Neural cell (in vitro differentiated cells): ENCODE results near the gene PREX1. TPM values are rescaled to one million over a fixed set of nuclear protein-coding genes. Genes with fewer than 3 reads are reported as not detected.

ENCODE experiments used
- H2AFZ ChIP-seq: fragments of 200-600, 300-800 bp; sonication (generic), shearing (Covaris generic); 2 replicates; pipeline ENCODE4 v1.6.0; 2014; ENCODE audit warnings: low read depth, mild to moderate bottlenecking, antibody characterized with exemption, low read length, moderate library complexity
- H3F3A ChIP-seq: fragments of 200-600 bp; shearing (Covaris generic); 2 replicates; pipeline ENCODE4 v1.6.1; 2016; ENCODE audit warnings: mild to moderate bottlenecking, moderate library complexity, mixed read lengths, antibody characterized with exemption, low read length; ENCODE audit not compliant: insufficient read depth, poor library complexity, severe bottlenecking
- H3K27ac ChIP-seq: fragments of 200-600, 300-800 bp; sonication (generic), shearing (Covaris generic); 2 replicates; pipeline ENCODE4 v1.5.1; 2014; ENCODE audit warnings: mild to moderate bottlenecking, low read length, moderate library complexity
- H3K27me3 ChIP-seq: fragments of 300-800, 200-600 bp; sonication (generic), shearing (Covaris generic); 2 replicates; pipeline ENCODE4 v1.6.0; 2014; ENCODE audit warnings: mild to moderate bottlenecking, low read depth, low read length, moderate library complexity; ENCODE audit not compliant: insufficient read depth
- H3K36me3 ChIP-seq: fragments of 300-800, 200-600 bp; sonication (generic), shearing (Covaris generic); 2 replicates; pipeline ENCODE4 v1.5.1; 2014; ENCODE audit warnings: mild to moderate bottlenecking, antibody characterized with exemption, low read length, moderate library complexity; ENCODE audit not compliant: insufficient read depth
- H3K4me2 ChIP-seq: fragments of 300-800, 200-600 bp; sonication (generic), shearing (Covaris generic); 2 replicates; pipeline ENCODE4 v1.6.0; 2014; ENCODE audit warnings: mild to moderate bottlenecking, low read length
- H3K4me3 ChIP-seq: fragments of 300-800, 200-600 bp; sonication (generic), shearing (Covaris generic); 2 replicates; pipeline ENCODE4 v1.5.1; 2014; ENCODE audit warnings: mild to moderate bottlenecking, low read length, moderate library complexity
- H3K79me2 ChIP-seq: fragments of 200-600 bp; shearing (Covaris generic); replicated peaks from 2 replicates; pipeline ENCODE4 v1.6.0; 2014; ENCODE audit warnings: mild to moderate bottlenecking, low read length, moderate library complexity; ENCODE audit not compliant: insufficient read depth
- H3K9ac ChIP-seq: fragments of 300-800, 200-600 bp; sonication (generic), shearing (Covaris generic); 2 replicates; pipeline ENCODE4 v1.6.1; 2016; ENCODE audit warnings: mild to moderate bottlenecking, low read length, mixed read lengths
- H3K9me2 ChIP-seq: fragments of 200-600 bp; shearing (Covaris generic); 2 replicates; pipeline ENCODE4 v1.6.1; 2016; ENCODE audit warnings: mild to moderate bottlenecking, low read length, mixed read lengths; ENCODE audit not compliant: insufficient read depth
- H3K9me3 ChIP-seq: fragments of 200-600, 300-800 bp; sonication (generic), shearing (Covaris generic); 2 replicates; pipeline ENCODE4 v1.6.1; 2016; ENCODE audit warnings: mild to moderate bottlenecking, mixed run types, low read length, moderate library complexity, mixed read lengths
- H4K20me1 ChIP-seq: fragments of 200-600 bp; shearing (Covaris generic); 2 replicates; pipeline ENCODE4 v1.6.1; 2016; ENCODE audit warnings: mild to moderate bottlenecking, mixed run types; ENCODE audit not compliant: insufficient read depth
- EP300 ChIP-seq: fragments of 450-650 bp; conservative IDR thresholded peaks from 2 replicates; pipeline ENCODE4 v1.6.1; 2014; ENCODE audit warnings: antibody characterized with exemption, mild to moderate bottlenecking, moderate library complexity; ENCODE audit not compliant: poor library complexity, severe bottlenecking
- EZH2 ChIP-seq: fragments of 200-600, 300-800 bp; shearing (Covaris generic), sonication (generic); IDR thresholded peaks from 2 replicates; pipeline ENCODE4 v1.6.1; 2014; ENCODE audit warnings: antibody characterized with exemption, low read length, borderline replicate concordance, mild to moderate bottlenecking; ENCODE audit not compliant: insufficient read depth, poor library complexity, severe bottlenecking
- MXI1 ChIP-seq: fragments of 450-650 bp; conservative IDR thresholded peaks from 2 replicates; pipeline ENCODE4 v1.6.1; 2014; ENCODE audit warnings: antibody characterized with exemption, mild to moderate bottlenecking; ENCODE audit not compliant: poor library complexity, severe bottlenecking
- POLR2AphosphoS5 ChIP-seq: IDR thresholded peaks from 2 replicates; pipeline ENCODE4 v1.6.1; 2012
- RAD21 ChIP-seq: fragments of 450-650 bp; conservative IDR thresholded peaks from 2 replicates; pipeline ENCODE4 v1.6.1; 2014; ENCODE audit warnings: antibody characterized with exemption, mild to moderate bottlenecking, moderate library complexity
- REST ChIP-seq: IDR thresholded peaks from 2 replicates; pipeline ENCODE4 v1.6.1; 2012; ENCODE audit warnings: borderline replicate concordance
- SMC3 ChIP-seq: fragments of 450-650 bp; conservative IDR thresholded peaks from 2 replicates; pipeline ENCODE4 v1.6.1; 2014; ENCODE audit warnings: antibody characterized with exemption, mild to moderate bottlenecking, moderate library complexity; ENCODE audit not compliant: poor library complexity
- TAF1 ChIP-seq: IDR thresholded peaks from 2 replicates; pipeline ENCODE4 v1.6.1; 2012; ENCODE audit warnings: low read depth
- polyA plus RNA-seq: library from polyadenylated mRNA; depleted of rRNA; stranded (reverse); fragments of >200 nt; gene quantifications from 2 replicates; pipeline ENCODE4 v1.2.3, GENCODE V29; 2014
- TF ChIP-seq, protein P1 (sequence below): fragments of 450-650 bp; IDR thresholded peaks from 2 replicates; pipeline ENCODE4 v1.5.1; 2014; ENCODE audit warnings: antibody characterized with exemption, mild to moderate bottlenecking, moderate library complexity; ENCODE audit not compliant: poor library complexity, severe bottlenecking

Gene PREX1
- polyA plus RNA-seq, 1 donor from 2014 or later = 0.06 TPM

GRCh38 chr20:48629069-48629959 is 198.5 kb downstream of the PREX1 start:
- Histone ChIP-seq H3K27ac (no peak overlapping the region), H3K4me3 (no peak overlapping the region), H2AFZ (no peak overlapping the region), H3K9me2 (no peaks in the 10 kb centered on the region), H4K20me1 (no peaks in the 10 kb centered on the region), H3F3A (no peaks in the 10 kb centered on the region), H3K9ac (no peak overlapping the region), H3K36me3 (no peaks in the 10 kb centered on the region), H3K27me3 (no peaks in the 10 kb centered on the region), H3K9me3 (no peaks in the 10 kb centered on the region), H3K79me2 (no peaks in the 10 kb centered on the region), H3K4me2 (no peak overlapping the region)
- TF ChIP-seq, protein P1, sequence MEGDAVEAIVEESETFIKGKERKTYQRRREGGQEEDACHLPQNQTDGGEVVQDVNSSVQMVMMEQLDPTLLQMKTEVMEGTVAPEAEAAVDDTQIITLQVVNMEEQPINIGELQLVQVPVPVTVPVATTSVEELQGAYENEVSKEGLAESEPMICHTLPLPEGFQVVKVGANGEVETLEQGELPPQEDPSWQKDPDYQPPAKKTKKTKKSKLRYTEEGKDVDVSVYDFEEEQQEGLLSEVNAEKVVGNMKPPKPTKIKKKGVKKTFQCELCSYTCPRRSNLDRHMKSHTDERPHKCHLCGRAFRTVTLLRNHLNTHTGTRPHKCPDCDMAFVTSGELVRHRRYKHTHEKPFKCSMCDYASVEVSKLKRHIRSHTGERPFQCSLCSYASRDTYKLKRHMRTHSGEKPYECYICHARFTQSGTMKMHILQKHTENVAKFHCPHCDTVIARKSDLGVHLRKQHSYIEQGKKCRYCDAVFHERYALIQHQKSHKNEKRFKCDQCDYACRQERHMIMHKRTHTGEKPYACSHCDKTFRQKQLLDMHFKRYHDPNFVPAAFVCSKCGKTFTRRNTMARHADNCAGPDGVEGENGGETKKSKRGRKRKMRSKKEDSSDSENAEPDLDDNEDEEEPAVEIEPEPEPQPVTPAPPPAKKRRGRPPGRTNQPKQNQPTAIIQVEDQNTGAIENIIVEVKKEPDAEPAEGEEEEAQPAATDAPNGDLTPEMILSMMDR = no peak
- no peak for TF ChIP-seq POLR2AphosphoS5
- no peak for TF ChIP-seq SMC3
- TF ChIP-seq TAF1 = no peak
- no peak for TF ChIP-seq REST
- no peak for TF ChIP-seq EZH2
- no peak for TF ChIP-seq RAD21
- no peak for TF ChIP-seq MXI1
- TF ChIP-seq EP300 = no peak

- Histone ChIP-seq H3F3A (no peaks in the 10 kb centered on the region), H3K36me3 (no peaks in the 10 kb centered on the region)
Observed at GRCh38 chr20:48627737-48628128, 200.1 kb downstream of the PREX1 start.

More at GRCh38 chr20:48627737-48628128, 200.1 kb downstream of the PREX1 start:
- no peaks in the 10 kb centered on the region for H3K9me2 ChIP-seq
- no peak for TF ChIP-seq EZH2
- TF ChIP-seq POLR2AphosphoS5 = no peak
- no peak for TF ChIP-seq RAD21
- TF ChIP-seq SMC3 = no peak
- TF ChIP-seq EP300 = no peak
- TF ChIP-seq TAF1 = no peak
- TF ChIP-seq MXI1 = no peak
- TF ChIP-seq REST = no peak
- TF ChIP-seq, protein P1 = no peak
- no peak overlapping the region for H2AFZ ChIP-seq
- H3K27ac ChIP-seq = no peak overlapping the region
- no peaks in the 10 kb centered on the region for H4K20me1 ChIP-seq
- H3K79me2 ChIP-seq = no peaks in the 10 kb centered on the region
- H3K9ac ChIP-seq = no peak overlapping the region
- no peak overlapping the region for H3K4me2 ChIP-seq
- no peaks in the 10 kb centered on the region for H3K9me3 ChIP-seq
- H3K27me3 ChIP-seq = no peaks in the 10 kb centered on the region
- H3K4me3 ChIP-seq = no peak overlapping the region
